CD4-positive, alpha-beta T cell treated with Interleukin-6 at 100 ng/mL for 8 hours (primary cell): ENCODE data around the gene IL12A.

ENCODE experiments used
- DNase-seq: peaks from one replicate; pipeline ENCODE4 v3.0.0-alpha.2; 2020; ENCODE audit warnings: mixed read lengths, low spot score

The IL12A gene

DNA sequence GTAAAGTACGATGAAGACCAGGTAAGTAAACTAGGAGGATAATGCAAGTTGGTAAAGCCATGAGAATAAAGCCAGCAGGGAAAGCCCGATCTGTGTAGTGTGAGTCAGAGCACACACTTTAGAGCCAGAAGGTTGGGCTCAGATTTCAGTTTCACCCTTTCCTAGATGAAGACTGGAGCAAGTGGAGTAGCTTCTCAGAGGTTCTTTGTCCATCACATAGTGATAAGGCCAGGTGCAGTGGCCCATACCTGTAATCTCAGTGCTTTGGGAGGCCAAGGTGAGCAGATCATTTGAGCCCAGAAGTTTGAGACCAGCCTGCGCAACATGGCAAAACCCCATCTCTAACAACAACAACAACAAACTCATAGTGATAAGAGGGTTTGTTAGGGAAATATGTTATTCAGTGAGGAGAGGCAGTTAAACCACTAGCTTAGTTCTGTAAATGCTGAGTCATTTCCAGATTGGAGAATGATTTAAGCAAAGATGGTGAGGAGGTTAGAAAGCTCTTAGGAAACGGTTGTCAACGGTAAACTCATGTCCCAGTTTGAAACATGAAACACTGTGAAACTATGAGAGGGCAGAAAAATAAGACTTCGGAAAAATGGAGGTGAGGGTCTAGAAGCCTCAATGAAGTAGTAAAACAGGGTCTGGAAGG is 39.0 kb downstream of the IL12A start:
- DNase-seq = no peak

DNA sequence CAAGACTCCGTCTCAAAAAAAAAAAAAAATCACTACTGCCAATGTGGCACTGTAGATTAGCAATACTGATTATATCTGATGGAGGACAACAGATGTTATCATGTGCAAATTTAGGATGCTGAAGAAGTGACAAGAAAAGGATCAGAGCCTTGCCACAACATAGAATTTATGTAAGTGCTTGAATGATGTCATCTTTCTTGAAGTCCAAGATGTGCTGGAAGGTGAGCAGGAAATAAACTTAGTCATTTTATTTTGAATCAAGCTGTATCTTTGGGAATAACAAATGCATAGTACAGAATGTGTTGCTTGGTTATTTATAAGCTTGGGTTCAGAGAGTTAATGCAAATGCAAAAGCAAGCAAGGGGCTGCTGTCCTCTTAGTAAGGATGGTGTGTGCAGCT is 47.1 kb downstream of the IL12A start:
- DNase-seq = no peak

DNA sequence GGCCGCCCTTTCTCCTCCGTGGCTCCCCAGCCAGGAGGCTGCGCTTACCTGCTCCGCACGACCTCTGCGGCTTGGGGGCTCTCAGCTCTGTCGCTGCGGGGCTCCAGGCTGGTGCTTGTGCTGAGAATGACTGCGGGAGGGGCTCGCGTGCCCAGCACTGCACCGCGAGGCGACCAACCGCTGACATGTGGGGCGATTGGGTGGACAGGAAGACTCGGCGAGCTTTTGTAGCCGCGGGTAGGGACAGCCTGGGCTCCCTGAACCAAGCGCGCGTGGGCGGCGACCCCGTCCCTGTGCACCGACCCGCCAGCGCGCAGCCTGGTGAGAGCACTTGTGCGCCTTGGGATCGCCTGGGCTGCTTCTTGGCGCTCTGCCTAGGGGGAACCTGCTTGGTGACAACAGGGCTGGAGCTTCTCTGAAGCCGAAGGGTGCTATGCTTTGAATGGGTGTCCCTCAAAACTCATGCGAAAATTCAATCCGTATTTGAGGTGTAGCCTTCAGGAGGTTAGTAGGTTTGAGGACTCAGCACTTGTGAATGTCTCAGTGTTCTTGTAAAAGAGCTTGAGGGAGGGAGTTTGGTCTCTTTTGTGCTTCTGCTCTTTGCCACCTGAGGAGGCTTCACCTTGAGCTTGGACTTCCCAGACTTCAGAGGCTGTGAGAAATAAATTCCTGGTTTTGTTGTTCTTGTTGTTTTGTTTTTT is 50.4 kb downstream of the IL12A start:
- no peak for DNase-seq

DNA sequence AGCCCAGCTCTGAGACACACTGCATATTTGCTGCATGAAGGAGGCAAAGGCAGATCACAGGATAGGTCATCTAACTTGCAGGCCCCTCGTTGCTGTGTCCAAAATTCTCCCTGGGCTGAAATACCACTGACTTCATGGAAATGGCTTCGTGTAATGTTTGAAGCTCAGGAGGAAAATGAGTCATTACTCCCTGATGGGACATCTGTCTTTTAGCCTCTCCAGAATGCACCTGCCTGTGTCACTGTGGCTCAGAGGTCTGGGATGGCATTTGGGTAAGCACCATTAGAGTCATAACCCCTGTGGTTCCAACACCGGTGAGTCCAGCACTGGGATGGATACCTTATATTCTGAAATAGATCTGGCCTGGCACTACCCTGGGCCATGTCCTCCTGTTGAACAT is 51.5 kb downstream of the IL12A start:
- no peak for DNase-seq

DNA sequence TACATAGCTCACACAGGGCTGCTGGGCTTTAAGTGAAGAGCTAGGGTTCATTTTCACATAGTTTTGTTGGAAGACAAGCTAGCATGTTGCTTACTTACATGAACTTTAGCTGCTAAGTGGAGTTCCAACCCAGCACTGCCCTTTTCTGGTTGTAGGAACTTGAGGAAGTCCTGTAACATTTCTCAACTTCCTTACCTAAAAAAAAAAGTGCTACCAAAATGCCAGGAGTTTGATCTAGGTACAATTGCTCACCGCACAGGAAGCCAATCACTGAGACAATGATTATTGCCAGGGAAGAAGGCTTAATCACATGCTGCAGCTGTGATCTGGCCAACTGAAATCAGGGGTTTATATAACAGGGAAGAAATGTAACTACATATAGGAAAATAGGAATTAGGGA is 52.8 kb downstream of the IL12A start:
- no peak for DNase-seq

DNA sequence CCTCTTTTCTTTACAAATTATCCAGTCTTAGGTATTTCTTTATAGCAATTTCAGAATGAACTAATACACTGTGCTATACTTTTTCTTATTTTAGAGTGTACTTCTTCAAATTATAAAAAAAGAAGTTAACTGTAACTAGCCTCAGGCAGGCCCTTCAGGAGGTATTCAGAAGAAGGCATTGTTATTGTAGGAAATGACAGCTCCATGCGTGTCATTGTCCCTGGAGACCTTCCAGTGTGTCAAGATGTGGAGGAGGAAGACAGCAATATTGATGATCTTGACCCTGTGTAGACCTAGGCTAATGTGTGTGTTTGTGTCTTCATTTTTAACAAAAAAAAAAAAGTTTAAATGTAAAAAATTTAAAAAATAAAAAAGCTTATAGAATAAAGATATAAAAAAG is 55.5 kb downstream of the IL12A start:
- no peak for DNase-seq
